Thyroid gland (tissue), 4 donors: Measurements from ENCODE around the gene VPS39. TPM values are rescaled to one million over a fixed set of nuclear protein-coding genes. Genes with fewer than 3 reads are reported as not detected.

Experiments used
- DNase-seq, 2 donors: peaks; one replicate each; pipeline ENCODE4 v3.0.0-alpha.2; 2019
- H3K27ac ChIP-seq, 3 donors: fragments of 200-600 bp; sonication (generic); 1 replicate in 2 of 3; 2 replicates in 1 of 3; pipeline ENCODE4 v1.5.1; 2016 to 2019; ENCODE audit warnings: mild to moderate bottlenecking in 1 of 3, moderate library complexity in 1 of 3
- H3K27me3 ChIP-seq: fragments of 200-600 bp; sonication (generic); one replicate; pipeline ENCODE4 v1.5.1; 2019
- H3K36me3 ChIP-seq, 2 donors: fragments of 200-600 bp; sonication (generic); one replicate each; pipeline ENCODE4 v1.5.1; 2016 to 2019
- H3K4me1 ChIP-seq, 2 donors: fragments of 200-600 bp; sonication (generic); one replicate each; pipeline ENCODE4 v1.5.1; 2017 to 2019
- H3K4me3 ChIP-seq, 3 donors: fragments of 200-600 bp; sonication (generic); replicated peaks in 1 of 3; 1 replicate in 2 of 3; 2 replicates in 1 of 3; pipeline ENCODE4 v1.5.1; 2016; ENCODE audit warnings: mild to moderate bottlenecking in 1 of 3
- H3K9me3 ChIP-seq: fragments of 200-600 bp; sonication (generic); one replicate; pipeline ENCODE4 v1.5.1; 2017
- CTCF ChIP-seq, 6 experiments: fragments of 200-600 bp in 3 of 6; fragments of 450-650 bp in 3 of 6; sonication (generic) in 3 of 6; IDR thresholded peaks; one replicate each; pipeline ENCODE4 v1.5.1; 2016 to 2019; ENCODE audit warnings: antibody characterized with exemption in 6 of 6, mild to moderate bottlenecking in 2 of 6, inconsistent platforms in 1 of 6, moderate library complexity in 1 of 6
- POLR2A ChIP-seq, 2 donors: fragments of 450-650 bp; IDR thresholded peaks; one replicate each; pipeline ENCODE4 v1.6.1; 2017; ENCODE audit warnings: antibody characterized with exemption in 2 of 2, mild to moderate bottlenecking in 2 of 2, moderate library complexity in 1 of 2
- WGBS, 2 donors: methylation state at CpG; one replicate each; pipeline ENCODE4 v1.1.5; 2017; 5-methylcytosine and 5-hydroxymethylcytosine counted together
- intact Hi-C: fragments of 100-400 bp; cut with DNase I; formaldehyde crosslinking; loops from one replicate; pipeline ENCODE4 v1.15.1; 2023
- total RNA-seq, 4 donors: library from RNA; depleted of rRNA; stranded (reverse); fragments of >200 nt; gene quantifications; one replicate each; pipeline ENCODE4 v1.2.3, GENCODE V29; 2016

Gene VPS39
- 100 to 1,000 TPM in 2 of 4 donors, 10 to 100 TPM in 2; 75.0 to 156 (median 107) TPM for total RNA-seq

GRCh38 chr15:42207674-42208579 is at the start of gene VPS39:
TSS of gene VPS39 (minus strand) at chr15:42208304. CDS start at chr15:42208153, 151 bp downstream.
- intact Hi-C loops = no loop called here
- H3K27me3 ChIP-seq = no peaks in the 10 kb centered on the region

GRCh38 chr15:42253300-42253699 is 45.2 kb upstream of the VPS39 start:
- Histone ChIP-seq H3K4me3 (no peak overlapping the region), H3K27ac (no peak overlapping the region), H3K4me1 (no peaks in the 10 kb centered on the region), H3K9me3 (no peaks in the 10 kb centered on the region), H3K27me3 (no peaks in the 10 kb centered on the region), H3K36me3 (peaks cover 4 to 9% of the 10 kb centered on the region in 2 donors)
- TF ChIP-seq CTCF (IDR thresholded peaks at IDR 0.05) (no peak), POLR2A (IDR thresholded peaks at IDR 0.05) (no peak)
- DNase-seq = peak; percentile 9 to 20
- WGBS, 2 donors = 90 to 100% methylated on average over 2 of the region's 2 CpGs
- intact Hi-C loops = no loop called here

More at GRCh38 chr15:42207674-42208579, at the start of gene VPS39:
- WGBS, 2 donors = 2 to 9% methylated on average over 29 to 35 of the region's 45 CpGs
- Histone ChIP-seq H3K36me3 (peaks cover 0 to 3% of the 10 kb centered on the region in 2 donors), H3K27ac (peak within 1 kb of the TSS; percentile 47 to 71 (median 68)), H3K9me3 (no peaks in the 10 kb centered on the region), H3K4me1 (peaks cover 7 to 24% of the 10 kb centered on the region in 2 donors), H3K4me3 (peak within 1 kb of the TSS; percentile 87 to 97 (median 89))
- peak; percentile 86 to 89 for DNase-seq
- TF ChIP-seq POLR2A (IDR thresholded peaks at IDR 0.05) = peak; percentile 7 to 70
- no peak for TF ChIP-seq CTCF (IDR thresholded peaks at IDR 0.05)

- H3K4me3 ChIP-seq = no peak overlapping the region
- intact Hi-C loops = no loop called here
- 97 to 100% methylated on average over 1 of the region's 1 CpG for WGBS, 2 donors
- H3K27ac ChIP-seq = no peak overlapping the region
- TF ChIP-seq CTCF (IDR thresholded peaks at IDR 0.05) (no peak), POLR2A (IDR thresholded peaks at IDR 0.05) (no peak)
- no peaks in the 10 kb centered on the region for H3K4me1 ChIP-seq
- no peaks in the 10 kb centered on the region for H3K9me3 ChIP-seq
- H3K27me3 ChIP-seq = no peaks in the 10 kb centered on the region
- H3K36me3 ChIP-seq = peaks cover 20 to 26% of the 10 kb centered on the region in 2 donors
- DNase-seq = no peak
These were observed 32.7 kb upstream of the VPS39 start for GRCh38 chr15:42240823-42241222.

- DNase-seq = no peak
- Histone ChIP-seq H3K27ac (no peak overlapping the region), H3K27me3 (no peaks in the 10 kb centered on the region), H3K9me3 (no peaks in the 10 kb centered on the region), H3K36me3 (peaks cover 26% of the 10 kb centered on the region in 2 donors), H3K4me1 (no peaks in the 10 kb centered on the region), H3K4me3 (no peak overlapping the region)
- TF ChIP-seq CTCF (IDR thresholded peaks at IDR 0.05) (no peak), POLR2A (IDR thresholded peaks at IDR 0.05) (no peak)
- intact Hi-C loops = no loop called here
These were observed 31.6 kb upstream of the VPS39 start for GRCh38 chr15:42239528-42240182.

- no peak overlapping the region for H3K27ac ChIP-seq
- H3K4me3 ChIP-seq = no peak overlapping the region
- WGBS, 2 donors = 91 to 96% methylated on average over 2 of the region's 2 CpGs
- intact Hi-C loops = no loop called here
- H3K36me3 ChIP-seq = peaks cover 7 to 39% of the 10 kb centered on the region in 2 donors
- no peaks in the 10 kb centered on the region for H3K4me1 ChIP-seq
- no peaks in the 10 kb centered on the region for H3K27me3 ChIP-seq
- DNase-seq = no peak
- TF ChIP-seq POLR2A (IDR thresholded peaks at IDR 0.05) = no peak
- no peak for TF ChIP-seq CTCF (IDR thresholded peaks at IDR 0.05)
- H3K9me3 ChIP-seq = no peaks in the 10 kb centered on the region
These were observed 25.0 kb upstream of the VPS39 start for GRCh38 chr15:42233107-42233506.
